ENCODE measurements around the gene CYP21A2.
"Not testable (repeated sequence)": the region's sequence is repeated elsewhere in the genome, so short reads cannot be mapped to it uniquely, and the experiment has no call there.

CYP21A2 gene

GRCh38 chr6:32037598-32038524 is at the start of gene CYP21A2:
TSS of gene CYP21A2 (plus strand) at chr6:32038415. CDS start at chr6:32038423, 8 bp downstream.
- H3K4me1 Mint-ChIP-seq, H3K27ac Mint-ChIP-seq, H3K9me3 Mint-ChIP-seq, H3K36me3 Mint-ChIP-seq, H3K27me3 Mint-ChIP-seq, CTCF ChIA-PET, H3K4me3 Mint-ChIP-seq, DNase-seq: not testable (repeated sequence)

DNA sequence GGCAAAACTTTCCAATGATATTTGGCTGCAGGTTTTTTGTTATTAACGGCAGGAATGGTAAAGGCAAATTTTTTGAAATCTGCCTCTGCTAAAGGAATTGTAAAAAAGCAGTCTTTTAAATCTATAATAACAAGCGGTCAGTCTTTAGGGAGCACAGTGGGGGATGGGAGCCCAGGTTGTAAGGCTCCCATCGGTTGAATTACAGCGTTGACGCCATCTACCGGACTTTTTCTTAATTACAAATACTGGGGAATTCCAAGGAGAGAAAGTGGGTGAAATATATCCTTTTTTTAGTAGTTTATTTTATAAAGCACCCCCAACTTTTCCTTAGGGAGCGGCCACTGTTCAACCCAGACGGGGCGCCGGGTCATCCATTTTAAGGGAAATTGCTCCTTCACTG is 48.9 kb upstream of the CYP21A2 start:
- H3K27me3 Mint-ChIP-seq, H3K36me3 Mint-ChIP-seq, H3K4me3 Mint-ChIP-seq, DNase-seq, H3K9me3 Mint-ChIP-seq, H3K4me1 Mint-ChIP-seq, H3K27ac Mint-ChIP-seq, CTCF ChIA-PET: not testable (repeated sequence)

DNA sequence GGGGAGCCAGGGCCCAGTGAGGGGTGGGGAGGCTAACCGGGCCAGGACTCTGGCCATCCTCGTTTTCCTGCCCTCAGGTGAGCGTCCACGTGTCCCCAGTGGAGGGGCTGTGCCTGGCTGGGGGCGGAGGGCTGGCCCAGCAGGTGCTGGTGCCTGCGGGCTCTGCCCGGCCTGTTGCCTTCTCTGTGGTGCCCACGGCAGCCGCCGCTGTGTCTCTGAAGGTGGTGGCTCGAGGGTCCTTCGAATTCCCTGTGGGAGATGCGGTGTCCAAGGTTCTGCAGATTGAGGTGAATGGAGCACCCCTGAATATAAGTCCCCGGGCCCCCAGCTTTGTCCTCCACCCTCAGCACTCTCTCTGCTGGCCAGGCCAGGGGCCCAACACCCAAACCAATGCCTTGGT is 43.8 kb upstream of the CYP21A2 start:
- H3K4me3 Mint-ChIP-seq, H3K27me3 Mint-ChIP-seq, H3K36me3 Mint-ChIP-seq, H3K27ac Mint-ChIP-seq, H3K9me3 Mint-ChIP-seq, DNase-seq, CTCF ChIA-PET, H3K4me1 Mint-ChIP-seq: not testable (repeated sequence)

DNA sequence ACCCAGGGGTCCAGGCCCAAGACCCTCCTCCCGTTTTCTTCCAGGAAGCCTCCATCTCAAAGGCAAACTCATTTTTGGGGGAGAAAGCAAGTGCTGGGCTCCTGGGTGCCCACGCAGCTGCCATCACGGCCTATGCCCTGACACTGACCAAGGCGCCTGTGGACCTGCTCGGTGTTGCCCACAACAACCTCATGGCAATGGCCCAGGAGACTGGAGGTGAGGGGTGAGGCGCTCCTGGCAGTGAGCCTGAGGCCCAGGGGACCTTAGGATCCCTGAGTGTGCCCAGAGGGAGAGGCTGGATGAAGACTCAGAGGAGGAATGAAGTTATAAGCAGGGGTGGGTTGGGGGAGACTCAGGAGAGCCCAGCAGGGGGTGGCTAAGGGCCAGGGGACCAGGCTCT is 41.8 kb upstream of the CYP21A2 start:
- H3K4me3 Mint-ChIP-seq, CTCF ChIA-PET, H3K36me3 Mint-ChIP-seq: not testable (repeated sequence)

DNA sequence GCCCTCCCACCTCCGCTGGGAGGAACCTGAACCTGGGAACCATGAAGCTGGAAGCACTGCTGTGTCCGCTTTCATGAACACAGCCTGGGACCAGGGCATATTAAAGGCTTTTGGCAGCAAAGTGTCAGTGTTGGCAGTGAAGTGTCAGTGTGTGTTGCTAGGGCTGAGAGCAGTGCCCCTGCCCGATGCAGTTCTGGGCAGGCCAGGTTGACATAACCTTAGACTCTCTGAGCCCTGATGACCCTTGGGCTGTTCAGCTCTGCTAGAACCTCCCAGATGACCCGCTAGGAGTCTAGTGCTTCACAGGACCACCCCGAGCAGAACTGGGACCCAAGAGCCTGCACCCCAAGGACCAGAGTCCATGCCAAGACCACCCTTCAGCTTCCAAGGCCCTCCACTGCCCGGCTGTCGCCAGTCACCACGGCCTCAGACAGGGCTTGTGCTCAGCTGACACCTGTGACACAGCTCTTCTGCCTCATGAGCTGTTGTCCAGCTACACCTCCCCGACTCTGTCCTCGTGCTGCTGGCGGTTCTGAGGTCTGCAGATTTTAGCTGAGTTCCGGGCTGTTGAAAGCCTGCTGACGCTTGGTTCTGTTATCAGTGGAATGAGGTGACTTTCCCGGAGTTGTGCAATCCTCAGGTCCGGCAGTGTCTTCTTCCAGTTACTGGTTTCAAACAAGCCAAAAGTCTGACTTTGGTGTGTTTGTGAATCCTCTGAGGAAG is 35.5 kb upstream of the CYP21A2 start:
- DNase-seq, H3K4me1 Mint-ChIP-seq, H3K27me3 Mint-ChIP-seq, CTCF ChIA-PET, H3K27ac Mint-ChIP-seq, H3K36me3 Mint-ChIP-seq, H3K4me3 Mint-ChIP-seq, H3K9me3 Mint-ChIP-seq: not testable (repeated sequence)

More for the DNA sequence above, 41.8 kb upstream of the CYP21A2 start:
- not testable (repeated sequence) for H3K9me3 Mint-ChIP-seq, H3K4me1 Mint-ChIP-seq, H3K27ac Mint-ChIP-seq, DNase-seq, H3K27me3 Mint-ChIP-seq

- H3K27me3 Mint-ChIP-seq, DNase-seq, H3K36me3 Mint-ChIP-seq, H3K4me3 Mint-ChIP-seq, H3K27ac Mint-ChIP-seq, H3K4me1 Mint-ChIP-seq, CTCF ChIA-PET, H3K9me3 Mint-ChIP-seq: not testable (repeated sequence)
Observed at GRCh38 chr6:32003301-32003700, 34.9 kb upstream of the CYP21A2 start.

DNA sequence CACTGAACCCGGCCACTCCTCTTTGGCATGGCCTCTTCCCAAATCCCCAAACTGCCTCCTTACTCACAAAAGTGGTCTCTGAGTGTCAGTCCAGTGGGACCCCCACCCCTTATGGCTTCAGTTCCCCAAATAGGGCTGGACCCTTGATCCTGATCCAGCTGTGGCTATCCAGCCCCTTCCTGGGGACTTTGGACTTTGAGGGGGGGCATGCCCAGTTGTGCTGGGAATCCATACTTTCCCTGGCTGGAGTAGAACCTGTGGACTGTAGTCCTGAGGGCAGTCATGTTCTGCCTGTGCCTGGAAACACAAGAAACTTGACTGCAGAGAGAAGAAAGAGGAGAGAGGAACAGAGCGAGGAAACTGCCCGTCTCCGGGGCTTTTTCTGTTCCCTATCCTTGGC is 33.8 kb upstream of the CYP21A2 start:
- DNase-seq, H3K36me3 Mint-ChIP-seq, H3K27me3 Mint-ChIP-seq, H3K4me1 Mint-ChIP-seq, CTCF ChIA-PET, H3K27ac Mint-ChIP-seq, H3K9me3 Mint-ChIP-seq, H3K4me3 Mint-ChIP-seq: not testable (repeated sequence)

GRCh38 chr6:32004864-32005537 is 33.2 kb upstream of the CYP21A2 start:
- H3K4me1 Mint-ChIP-seq, H3K9me3 Mint-ChIP-seq, H3K27me3 Mint-ChIP-seq, H3K36me3 Mint-ChIP-seq, H3K27ac Mint-ChIP-seq, H3K4me3 Mint-ChIP-seq, CTCF ChIA-PET: not testable (repeated sequence)
- DNase-seq = peak; percentile 16

GRCh38 chr6:32005538-32005880 is 32.7 kb upstream of the CYP21A2 start:
- H3K27ac Mint-ChIP-seq, H3K27me3 Mint-ChIP-seq, H3K9me3 Mint-ChIP-seq, H3K4me3 Mint-ChIP-seq, CTCF ChIA-PET, H3K4me1 Mint-ChIP-seq, H3K36me3 Mint-ChIP-seq: not testable (repeated sequence)
- peak; percentile 19 for DNase-seq

- H3K9me3 Mint-ChIP-seq, H3K4me3 Mint-ChIP-seq, H3K36me3 Mint-ChIP-seq, CTCF ChIA-PET, H3K27ac Mint-ChIP-seq, H3K4me1 Mint-ChIP-seq, H3K27me3 Mint-ChIP-seq: not testable (repeated sequence)
- peak; percentile 15 for DNase-seq
Observed at GRCh38 chr6:32005991-32006529, 32.2 kb upstream of the CYP21A2 start.

DNA sequence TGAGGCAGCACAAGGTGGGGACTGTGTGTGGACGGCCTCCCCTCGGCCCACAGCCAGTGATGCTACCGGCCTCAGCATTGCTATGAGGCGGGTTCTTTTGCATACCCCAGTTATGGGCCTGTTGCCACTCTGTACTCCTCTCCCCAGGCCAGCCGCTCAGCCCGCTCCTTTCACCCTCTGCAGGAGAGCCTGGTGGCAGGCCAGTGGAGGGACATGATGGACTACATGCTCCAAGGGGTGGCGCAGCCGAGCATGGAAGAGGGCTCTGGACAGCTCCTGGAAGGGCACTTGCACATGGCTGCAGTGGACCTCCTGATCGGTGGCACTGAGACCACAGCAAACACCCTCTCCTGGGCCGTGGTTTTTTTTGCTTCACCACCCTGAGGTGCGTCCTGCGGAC is 31.1 kb upstream of the CYP21A2 start:
- H3K4me3 Mint-ChIP-seq, H3K9me3 Mint-ChIP-seq, H3K27me3 Mint-ChIP-seq, CTCF ChIA-PET, H3K4me1 Mint-ChIP-seq, H3K27ac Mint-ChIP-seq, H3K36me3 Mint-ChIP-seq: not testable (repeated sequence)
- peak; percentile 16 for DNase-seq

- DNase-seq, H3K27me3 Mint-ChIP-seq, H3K4me1 Mint-ChIP-seq, CTCF ChIA-PET, H3K4me3 Mint-ChIP-seq, H3K36me3 Mint-ChIP-seq, H3K27ac Mint-ChIP-seq, H3K9me3 Mint-ChIP-seq: not testable (repeated sequence)
Observed at GRCh38 chr6:32008037-32008436, 30.2 kb upstream of the CYP21A2 start.

DNA sequence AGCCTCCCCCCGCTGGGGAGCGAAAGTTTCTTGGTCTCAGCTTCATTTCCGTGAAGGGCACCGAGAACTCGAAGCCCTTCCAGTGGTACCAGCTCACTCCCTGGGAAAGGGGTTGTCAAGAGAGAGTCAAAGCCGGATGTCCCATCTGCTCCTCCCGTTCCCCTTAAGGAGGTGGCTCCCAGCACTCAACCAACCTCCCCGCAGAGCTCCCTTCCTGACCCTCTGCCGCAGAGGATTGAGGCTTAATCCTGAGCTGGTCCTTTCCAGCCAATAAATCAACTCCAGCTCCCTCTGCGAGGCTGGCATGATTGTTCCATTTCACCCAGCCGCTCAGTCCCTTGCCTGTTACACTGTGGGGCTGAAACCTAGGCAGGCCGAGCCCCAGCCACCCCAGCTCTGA is 29.6 kb upstream of the CYP21A2 start:
- H3K36me3 Mint-ChIP-seq, H3K27ac Mint-ChIP-seq, CTCF ChIA-PET: not testable (repeated sequence)

GRCh38 chr6:32009537-32009936 is 28.7 kb upstream of the CYP21A2 start:
- H3K27me3 Mint-ChIP-seq, CTCF ChIA-PET, H3K36me3 Mint-ChIP-seq, H3K9me3 Mint-ChIP-seq, H3K4me1 Mint-ChIP-seq, H3K4me3 Mint-ChIP-seq, H3K27ac Mint-ChIP-seq: not testable (repeated sequence)
- DNase-seq = peak; percentile 9

More for the DNA sequence above, 29.6 kb upstream of the CYP21A2 start:
- DNase-seq = peak; percentile 16
- H3K4me1 Mint-ChIP-seq, H3K4me3 Mint-ChIP-seq, H3K27me3 Mint-ChIP-seq, H3K9me3 Mint-ChIP-seq: not testable (repeated sequence)
